ENCODE data around the gene HAUS7. TPM values are rescaled to one million over a fixed set of nuclear protein-coding genes. Genes with fewer than 3 reads are reported as not detected.

The HAUS7 gene
- total RNA-seq, 1 donor from 2014 or later: 23.0 TPM

- TF ChIP-seq CTCF (IDR thresholded peaks at IDR 0.05): no peak
- intact Hi-C loops (cut with DNase I): no loop called here
- no peaks in the 10 kb centered on the region for H3K27me3 ChIP-seq
- no peak overlapping the region for H3K4me3 ChIP-seq
- ATAC-seq (no peak), DNase-seq (no peak)
- no peaks in the 10 kb centered on the region for H3K36me3 ChIP-seq
- no peak overlapping the region for H3K27ac ChIP-seq
- H3K9me3 ChIP-seq: no peaks in the 10 kb centered on the region
- no peaks in the 10 kb centered on the region for H3K4me1 ChIP-seq
Measured at GRCh38 chrX:153471663-153472280, 1.4 kb upstream of the HAUS7 start.

- Histone ChIP-seq H3K27me3 (no peaks in the 10 kb centered on the region), H3K4me3 (peak overlapping the region; percentile 63), H3K4me1 (no peaks in the 10 kb centered on the region), H3K27ac (peak overlapping the region; percentile 78), H3K36me3 (no peaks in the 10 kb centered on the region), H3K9me3 (no peaks in the 10 kb centered on the region)
- ATAC-seq: peak; percentile 37
- DNase-seq: no peak
- intact Hi-C loops (cut with DNase I): no loop called here
- TF ChIP-seq CTCF (IDR thresholded peaks at IDR 0.05): peak; percentile 16
Measured at GRCh38 chrX:153469811-153470410, 465 bp downstream of the HAUS7 start.

- H3K9me3 ChIP-seq: no peaks in the 10 kb centered on the region
- H3K36me3 ChIP-seq: no peaks in the 10 kb centered on the region
- no peaks in the 10 kb centered on the region for H3K4me1 ChIP-seq
- TF ChIP-seq CTCF (IDR thresholded peaks at IDR 0.05): no peak
- no peaks in the 10 kb centered on the region for H3K27me3 ChIP-seq
- ATAC-seq (no peak), DNase-seq (no peak)
- no peak overlapping the region for H3K4me3 ChIP-seq
- no peak overlapping the region for H3K27ac ChIP-seq
- intact Hi-C loops (cut with DNase I): no loop called here
Measured at GRCh38 chrX:153468008-153468580, 2.3 kb downstream of the HAUS7 start.

GRCh38 chrX:153465691-153466380 is 4.5 kb downstream of the HAUS7 start:
- Histone ChIP-seq H3K4me3 (no peak overlapping the region), H3K27ac (no peak overlapping the region), H3K27me3 (no peaks in the 10 kb centered on the region), H3K4me1 (no peaks in the 10 kb centered on the region), H3K36me3 (no peaks in the 10 kb centered on the region), H3K9me3 (no peaks in the 10 kb centered on the region)
- intact Hi-C loops (cut with DNase I): no loop called here
- DNase-seq (no peak), ATAC-seq (no peak)
- TF ChIP-seq CTCF (IDR thresholded peaks at IDR 0.05): no peak

GRCh38 chrX:153464116-153464515 is 6.3 kb downstream of the HAUS7 start:
- Histone ChIP-seq H3K9me3 (no peaks in the 10 kb centered on the region), H3K4me1 (no peaks in the 10 kb centered on the region), H3K27me3 (no peaks in the 10 kb centered on the region), H3K27ac (no peak overlapping the region), H3K4me3 (no peak overlapping the region), H3K36me3 (no peaks in the 10 kb centered on the region)
- DNase-seq (no peak), ATAC-seq (no peak)
- TF ChIP-seq CTCF (IDR thresholded peaks at IDR 0.05): no peak
- intact Hi-C loops (cut with DNase I): no loop called here
